H1 (cell line): ENCODE data around the gene FAM76A. TPM values are rescaled to one million over a fixed set of nuclear protein-coding genes. Genes with fewer than 3 reads are reported as not detected.

Source experiments
- CTCF ChIA-PET: fragments of 300-600 bp; sonication (Branson Sonifier 250); formaldehyde crosslinking; loops from one replicate; lab custom pipeline; 2021; ENCODE audit not compliant: partially characterized antibody; lab: Charles Lee
- POLR2A ChIA-PET: fragments of 300-600 bp; sonication (Branson Sonifier 250); formaldehyde crosslinking; loops from one replicate; lab custom pipeline; 2021; ENCODE audit warnings: inconsistent platforms; ENCODE audit not compliant: partially characterized antibody; lab: Charles Lee
- DNase-seq, 2 experiments: peaks; one replicate each; pipeline versions ENCODE4 v3.0.0 to v3.0.0-alpha.2; 2010 to 2022; ENCODE audit warnings: low spot score in 2 of 2, low read depth in 1 of 2, mixed read lengths in 1 of 2
- FAIRE-seq: peaks from 2 replicates; lab custom pipeline; 2011; peaks lifted over from hg19 to GRCh38; lab: Jason Lieb, UNC
- H2AFZ ChIP-seq: 2 replicates; pipeline ENCODE4 v1.8.1; 2012; ENCODE audit warnings: low read length, inconsistent platforms
- H2AK5ac ChIP-seq: 2 replicates; pipeline ENCODE4 v1.6.1; 2013; ENCODE audit warnings: low read depth, low read length
- H2BK120ac ChIP-seq: replicated peaks from 2 replicates; pipeline ENCODE3; 2013; ENCODE audit warnings: low read depth, low read length, inconsistent platforms
- H2BK12ac ChIP-seq: 2 replicates; pipeline ENCODE4 v1.6.1; 2013; ENCODE audit warnings: low read depth, low read length
- H2BK15ac ChIP-seq: 2 replicates; pipeline ENCODE4 v1.6.1; 2013; ENCODE audit warnings: low read length
- H2BK20ac ChIP-seq: 2 replicates; pipeline ENCODE4 v1.6.1; 2013; ENCODE audit warnings: low read length
- H2BK5ac ChIP-seq: 2 replicates; pipeline ENCODE4 v1.6.1; 2013; ENCODE audit warnings: low read depth, low read length
- H3K14ac ChIP-seq: 2 replicates; pipeline ENCODE4 v1.6.1; 2013; ENCODE audit warnings: inconsistent platforms; ENCODE audit not compliant: insufficient read length
- H3K18ac ChIP-seq: 2 replicates; pipeline ENCODE4 v1.6.1; 2013; ENCODE audit warnings: low read length; ENCODE audit errors: extremely low read depth
- H3K23ac ChIP-seq: 2 replicates; pipeline ENCODE4 v1.6.1; 2013; ENCODE audit warnings: inconsistent platforms; ENCODE audit not compliant: insufficient read length
- H3K23me2 ChIP-seq: 2 replicates; pipeline ENCODE4 v1.6.1; 2013; ENCODE audit warnings: low read depth, low read length
- H3K27ac ChIP-seq: 2 replicates; pipeline ENCODE4 v1.6.1; 2011; ENCODE audit warnings: low read depth, low read length, inconsistent platforms
- H3K27me3 ChIP-seq, 4 experiments: replicated peaks in 1 of 4; 1 replicate in 1 of 4; 2 replicates in 3 of 4; pipeline versions ENCODE4 v1.6.1 to v1.8.1; 2011 to 2013; ENCODE audit warnings: low read length in 3 of 4, mild to moderate bottlenecking in 3 of 4, inconsistent platforms in 2 of 4, mixed read lengths in 2 of 4, moderate library complexity in 1 of 4; ENCODE audit not compliant: control insufficient read depth in 3 of 4, insufficient read depth in 3 of 4; ENCODE audit errors: extremely low read depth in 1 of 4
- H3K36me3 ChIP-seq, 4 experiments: 2 replicates each; pipeline versions ENCODE4 v1.6.1 to v1.8.1; 2011 to 2013; ENCODE audit warnings: mild to moderate bottlenecking in 4 of 4, low read length in 3 of 4, moderate library complexity in 2 of 4, control low read depth in 1 of 4, inconsistent platforms in 1 of 4; ENCODE audit not compliant: insufficient read depth in 4 of 4, control insufficient read depth in 2 of 4
- H3K4ac ChIP-seq: replicated peaks from 2 replicates; pipeline ENCODE3; 2013; ENCODE audit warnings: low read length, low read depth, mixed read lengths, inconsistent platforms; ENCODE audit not compliant: insufficient read length
- H3K4me1 ChIP-seq, 4 experiments: replicated peaks in 1 of 4; 1 replicate in 1 of 4; 2 replicates in 3 of 4; pipeline versions ENCODE4 v1.6.1 to v1.8.1; 2011 to 2013; ENCODE audit warnings: low read length in 3 of 4, inconsistent platforms in 2 of 4, mixed read lengths in 1 of 4; ENCODE audit not compliant: insufficient read depth in 4 of 4, control insufficient read depth in 3 of 4
- H3K4me2 ChIP-seq, 2 experiments: 2 replicates each; pipeline versions ENCODE4 v1.6.1 to v1.8.1; 2011 to 2013; ENCODE audit warnings: low read depth in 2 of 2, low read length in 2 of 2, control low read depth in 1 of 2, inconsistent platforms in 1 of 2, mild to moderate bottlenecking in 1 of 2; ENCODE audit not compliant: insufficient read depth in 1 of 2
- H3K4me3 ChIP-seq, 4 experiments: fragments of 200-600, 300-600 bp in 1 of 4; sonication (generic), shearing (Covaris generic), sonication (Bioruptor Twin) in 1 of 4; 2 replicates each; pipeline versions ENCODE4 v1.5.1 to v1.8.1; 2011 to 2016; ENCODE audit warnings: low read length in 4 of 4, low read depth in 3 of 4, control low read depth in 2 of 4, inconsistent platforms in 2 of 4, mild to moderate bottlenecking in 2 of 4, mixed read lengths in 1 of 4, moderate library complexity in 1 of 4; ENCODE audit not compliant: insufficient read depth in 2 of 4; ENCODE audit errors: extremely low read depth in 1 of 4
- H3K56ac ChIP-seq: replicated peaks from 2 replicates; pipeline ENCODE3; 2013; ENCODE audit warnings: low read depth, mild to moderate bottlenecking, mixed read lengths, low read length, inconsistent platforms; ENCODE audit not compliant: insufficient read length
- H3K79me1 ChIP-seq: 2 replicates; pipeline ENCODE4 v1.6.1; 2013; ENCODE audit warnings: low read depth, low read length, control low read depth
- H3K79me2 ChIP-seq, 2 experiments: 2 replicates each; pipeline versions ENCODE4 v1.6.1 to v1.8.1; 2012 to 2013; ENCODE audit warnings: low read length in 2 of 2, mild to moderate bottlenecking in 2 of 2, inconsistent platforms in 1 of 2; ENCODE audit not compliant: insufficient read depth in 2 of 2, control insufficient read depth in 1 of 2
- H3K9ac ChIP-seq, 4 experiments: replicated peaks in 1 of 4; 1 replicate in 1 of 4; 2 replicates in 3 of 4; pipeline versions ENCODE4 v1.6.1 to v1.8.1; 2011 to 2013; ENCODE audit warnings: low read depth in 3 of 4, low read length in 3 of 4, control low read depth in 2 of 4, mild to moderate bottlenecking in 2 of 4, moderate library complexity in 2 of 4, inconsistent platforms in 1 of 4; ENCODE audit errors: extremely low read depth in 1 of 4
- H3K9me3 ChIP-seq, 2 experiments: 2 replicates each; pipeline versions ENCODE4 v1.6.1 to v1.8.1; 2012 to 2013; ENCODE audit warnings: mild to moderate bottlenecking in 2 of 2, moderate library complexity in 2 of 2, control low read depth in 1 of 2, inconsistent platforms in 1 of 2, low read depth in 1 of 2, low read length in 1 of 2, mixed read lengths in 1 of 2; ENCODE audit not compliant: insufficient read depth in 2 of 2
- H4K20me1 ChIP-seq, 2 experiments: replicated peaks in 1 of 2; 2 replicates each; pipeline versions ENCODE3 to v1.8.1; 2011 to 2013; ENCODE audit warnings: inconsistent platforms in 2 of 2, low read length in 2 of 2, mild to moderate bottlenecking in 1 of 2; ENCODE audit not compliant: insufficient read depth in 2 of 2, control insufficient read depth in 1 of 2
- H4K5ac ChIP-seq: 2 replicates; pipeline ENCODE4 v1.6.1; 2013; ENCODE audit warnings: low read length, low read depth, mixed read lengths, inconsistent platforms; ENCODE audit not compliant: insufficient read length
- H4K8ac ChIP-seq: 2 replicates; pipeline ENCODE4 v1.8.0; 2013; ENCODE audit warnings: mild to moderate bottlenecking, moderate library complexity, low read length, inconsistent platforms; ENCODE audit not compliant: insufficient read depth; ENCODE audit errors: extremely low read depth
- H4K91ac ChIP-seq: replicated peaks from 2 replicates; pipeline ENCODE3; 2013; ENCODE audit warnings: low read length, mixed read lengths, inconsistent platforms; ENCODE audit not compliant: insufficient read length
- BACH1 ChIP-seq: IDR thresholded peaks from 2 replicates; pipeline ENCODE4 v1.6.1; 2012; ENCODE audit warnings: low read length, improper control_type of control experiment
- CTBP2 ChIP-seq: IDR thresholded peaks from 2 replicates; pipeline ENCODE4 v1.7.0; 2011; ENCODE audit warnings: borderline replicate concordance, mild to moderate bottlenecking, moderate library complexity, mixed read lengths, low read length; ENCODE audit not compliant: insufficient read depth, insufficient read length
- KDM4A ChIP-seq: IDR thresholded peaks from one replicate; pipeline ENCODE4 v1.7.1; 2012; ENCODE audit warnings: low read depth, mild to moderate bottlenecking, moderate library complexity, low read length, inconsistent platforms; ENCODE audit not compliant: severe bottlenecking
- POU5F1 ChIP-seq: IDR thresholded peaks from 2 replicates; pipeline ENCODE4 v1.6.1; 2011; ENCODE audit warnings: low read depth, mild to moderate bottlenecking, low read length, moderate library complexity
- SAP30 ChIP-seq: fragments of 300-600 bp; sonication (generic); IDR thresholded peaks from 2 replicates; pipeline ENCODE4 v1.7.1; 2012; ENCODE audit warnings: low read length, moderate library complexity, mild to moderate bottlenecking, inconsistent platforms; ENCODE audit not compliant: insufficient read depth, insufficient replicate concordance
- TAF1 ChIP-seq: IDR thresholded peaks from 2 replicates; pipeline ENCODE4 v1.6.1; 2011; ENCODE audit warnings: mild to moderate bottlenecking, low read depth, low read length
- TBP ChIP-seq: IDR thresholded peaks from 2 replicates; pipeline ENCODE4 v1.6.1; 2011; ENCODE audit warnings: low read depth, low read length, improper control_type of control experiment
- TCF12 ChIP-seq: IDR thresholded peaks from 2 replicates; pipeline ENCODE4 v1.6.1; 2011; ENCODE audit warnings: low read depth, mild to moderate bottlenecking, low read length
- USF2 ChIP-seq: IDR thresholded peaks from 2 replicates; pipeline ENCODE4 v1.6.1; 2011; ENCODE audit warnings: low read length, improper control_type of control experiment
- YY1 ChIP-seq: IDR thresholded peaks from 2 replicates; pipeline ENCODE4 v1.6.1; 2011; ENCODE audit warnings: low read depth, mild to moderate bottlenecking, low read length
- WGBS, 2 experiments: shearing (Covaris generic) in 1 of 2; methylation state at CpG; one replicate each; pipeline versions ENCODE4 v1.1.6 to v1.1.7; 2013 to 2015; ENCODE audit warnings: low lambda C conversion rate in 2 of 2, mixed read lengths in 2 of 2, inconsistent platforms in 1 of 2, low coverage in 1 of 2, missing lambda C conversion rate in 1 of 2; ENCODE audit not compliant: insufficient replicate concordance in 2 of 2, insufficient coverage in 1 of 2, insufficient read length in 1 of 2; ENCODE audit errors: extremely low coverage in 1 of 2, missing lambda C conversion rate in 1 of 2; 5-methylcytosine and 5-hydroxymethylcytosine counted together
- polyA plus RNA-seq, 7 experiments: library from polyadenylated mRNA; depleted of rRNA in 3 of 7; stranded (reverse) in 5 of 7; unstranded in 2 of 7; fragments of >200 nt in 5 of 7; fragments of 200-250 nt in 2 of 7; gene quantifications; 1 replicate in 5 of 7; 2 replicates in 1 of 7; 4 replicates in 1 of 7; pipeline versions ENCODE4 v1.2.1 to v1.2.3, GENCODE V29; 2011 to 2013; ENCODE audit warnings: missing spikeins in 2 of 7, mixed read lengths in 2 of 7
- total RNA-seq: library from RNA; stranded (reverse); fragmentation: NEBNext Ultra II Directional; extraction: Animal tissue kit (Norgen Biotek cat#: 25700); gene quantifications from 2 replicates; pipeline ENCODE4 v1.2.1, GENCODE V29; 2021
- TF ChIP-seq, protein P1 (sequence below): IDR thresholded peaks from 2 replicates; pipeline ENCODE4 v1.6.1; 2012; ENCODE audit warnings: inconsistent platforms

Gene FAM76A
- total and polyA plus RNA-seq, 2 of the 8 experiments (the other 6 are each of a cell fraction or from before 2014, with no cell fraction given): 3.4 to 16.2 TPM

- H3K56ac ChIP-seq: no peak overlapping the region
- FAIRE-seq: no peak
- 95% methylated on average over 4 of the region's 4 CpGs; no CpG with 5 or more reads in 1 of the 2 experiments for WGBS, 2 experiments
- TF ChIP-seq CTBP2 (no peak), TAF1 (no peak), SAP30 (no peak), TCF12 (no peak), TBP (no peak), KDM4A (no peak), USF2 (no peak), BACH1 (no peak), YY1 (no peak), POU5F1 (no peak)
- TF ChIP-seq, protein P1, sequence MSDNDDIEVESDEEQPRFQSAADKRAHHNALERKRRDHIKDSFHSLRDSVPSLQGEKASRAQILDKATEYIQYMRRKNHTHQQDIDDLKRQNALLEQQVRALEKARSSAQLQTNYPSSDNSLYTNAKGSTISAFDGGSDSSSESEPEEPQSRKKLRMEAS: no peak
Observed at GRCh38 chr1:27779122-27779521, 53.4 kb downstream of the FAM76A start.

More at GRCh38 chr1:27779122-27779521, 53.4 kb downstream of the FAM76A start:
- Histone ChIP-seq H3K36me3 (no peaks in the 10 kb centered on the region), H2AK5ac (no peak overlapping the region), H4K8ac (no peak overlapping the region), H2BK12ac (no peak overlapping the region), H3K4me1 (peaks cover 0 to under 1% (median 0%) of the 10 kb centered on the region in 4 experiments; a peak in 1 of 7 replicates), H3K4ac (no peak overlapping the region), H3K4me3 (no peak overlapping the region), H3K27ac (no peak overlapping the region), H3K27me3 (no peaks in the 10 kb centered on the region), H3K79me2 (peaks cover 0 to 6% of the 10 kb centered on the region in 2 experiments; a peak in 1 of 4 replicates), H3K23ac (no peak overlapping the region), H4K5ac (no peak overlapping the region), H3K4me2 (no peak overlapping the region), H4K20me1 (no peaks in the 10 kb centered on the region), H2BK20ac (no peak overlapping the region), H3K9me3 (no peaks in the 10 kb centered on the region), H3K18ac (no peak overlapping the region), H3K14ac (no peak overlapping the region), H2BK5ac (no peak overlapping the region), H2BK120ac (no peak overlapping the region), H2AFZ (no peak overlapping the region), H3K9ac (no peak overlapping the region), H2BK15ac (no peak overlapping the region), H4K91ac (no peak overlapping the region), H3K79me1 (no peaks in the 10 kb centered on the region), H3K23me2 (no peaks in the 10 kb centered on the region)
- no peak for DNase-seq
- POLR2A ChIA-PET: no interaction called here
- CTCF ChIA-PET: interaction anchor here (0.6 to 1.3 kb wide), 2 partner anchors 41 to 78 kb away, joined by 3 read pairs; no protein-coding TSS in a partner anchor
